Endothelial cell of umbilical vein (primary cell): ENCODE results near the gene ZNF57. TPM values are rescaled to one million over a fixed set of nuclear protein-coding genes. Genes with fewer than 3 reads are reported as not detected.

ENCODE experiments used
- BruUV-seq: library from RNA; stranded (reverse); fragments of 400-500 nt; replicated peaks from 2 replicates; lab custom pipeline; 2021; lab: Mats Ljungman, UMichigan
- CTCF ChIA-PET: fragments of 300-600, 350-600 bp; sonication (Branson Sonifier 250); formaldehyde crosslinking; loops from one replicate; lab custom pipeline; 2021; ENCODE audit warnings: antibody characterized with exemption, inconsistent platforms; lab: Charles Lee
- POLR2A ChIA-PET: fragments of 300-600, 350-600 bp; sonication (Branson Sonifier 250); formaldehyde crosslinking; loops from one replicate; lab custom pipeline; 2021; ENCODE audit warnings: antibody characterized with exemption, inconsistent platforms; lab: Charles Lee
- DNase-seq: peaks from one replicate; pipeline ENCODE4 v3.0.0-alpha.2; 2011; ENCODE audit warnings: low read depth, low spot score
- FAIRE-seq: peaks from 2 replicates; lab custom pipeline; 2011; peaks lifted over from hg19 to GRCh38; lab: Jason Lieb, UNC
- H2AFZ ChIP-seq: 2 replicates; pipeline ENCODE4 v1.6.0; 2012; ENCODE audit warnings: low read depth, low read length, control low read depth, inconsistent platforms
- H3K27ac ChIP-seq: 2 replicates; pipeline ENCODE4 v1.5.1; 2011; ENCODE audit warnings: low read depth, mild to moderate bottlenecking, control low read depth, low read length, moderate library complexity; ENCODE audit not compliant: insufficient read depth
- H3K27me3 ChIP-seq, 2 experiments: 2 replicates each; pipeline versions ENCODE4 v1.6.0 to v1.6.1; 2011; ENCODE audit warnings: low read length in 2 of 2, mixed read lengths in 1 of 2; ENCODE audit not compliant: control insufficient read depth in 2 of 2, insufficient read depth in 2 of 2
- H3K36me3 ChIP-seq, 2 experiments: 2 replicates in 1 of 2; 3 replicates in 1 of 2; pipeline ENCODE4 v1.5.1; 2011; ENCODE audit warnings: low read length in 2 of 2, mild to moderate bottlenecking in 1 of 2, moderate library complexity in 1 of 2; ENCODE audit not compliant: control insufficient read depth in 2 of 2, insufficient read depth in 2 of 2; ENCODE audit errors: extremely low read depth in 1 of 2
- H3K4me1 ChIP-seq: 3 replicates; pipeline ENCODE4 v1.5.1; 2011; ENCODE audit warnings: mild to moderate bottlenecking, low read length; ENCODE audit not compliant: control insufficient read depth, insufficient read depth; ENCODE audit errors: extremely low read depth
- H3K4me2 ChIP-seq: 2 replicates; pipeline ENCODE4 v1.6.1; 2011; ENCODE audit warnings: low read length, control low read depth, mixed read lengths; ENCODE audit not compliant: insufficient read depth
- H3K4me3 ChIP-seq, 3 experiments: fragments of 200-600 bp in 1 of 3; sonication (generic), shearing (Covaris generic) in 1 of 3; replicated peaks in 1 of 3; 2 replicates each; pipeline ENCODE4 v1.5.1; 2011 to 2016; ENCODE audit warnings: control low read depth in 3 of 3, low read length in 3 of 3, mild to moderate bottlenecking in 2 of 3, inconsistent platforms in 1 of 3, low read depth in 1 of 3, moderate library complexity in 1 of 3; ENCODE audit not compliant: insufficient read depth in 1 of 3
- H3K79me2 ChIP-seq: 2 replicates; pipeline ENCODE4 v1.6.0; 2012; ENCODE audit warnings: low read length, inconsistent platforms; ENCODE audit not compliant: control insufficient read depth, insufficient read depth
- H3K9ac ChIP-seq: replicated peaks from 2 replicates; pipeline ENCODE3; 2011; ENCODE audit warnings: low read length, control low read depth; ENCODE audit not compliant: insufficient read depth; ENCODE audit errors: extremely low read depth
- H3K9me1 ChIP-seq: replicated peaks from 3 replicates; pipeline ENCODE4 v1.6.0; 2011; ENCODE audit warnings: mild to moderate bottlenecking, low read length; ENCODE audit not compliant: control insufficient read depth, insufficient read depth; ENCODE audit errors: extremely low read depth
- H3K9me3 ChIP-seq: replicated peaks from 2 replicates; pipeline ENCODE4 v1.5.1; 2012; ENCODE audit warnings: low read length, inconsistent platforms; ENCODE audit not compliant: control insufficient read depth, insufficient read depth
- H4K20me1 ChIP-seq: replicated peaks from 2 replicates; pipeline ENCODE3; 2011; ENCODE audit warnings: mild to moderate bottlenecking, low read length; ENCODE audit not compliant: control insufficient read depth, insufficient read depth; ENCODE audit errors: extremely low read depth
- EZH2 ChIP-seq: IDR thresholded peaks from 2 replicates; pipeline ENCODE4 v1.6.1; 2012; ENCODE audit warnings: borderline replicate concordance, low read depth, mild to moderate bottlenecking, moderate library complexity, low read length, inconsistent platforms; ENCODE audit not compliant: severe bottlenecking
- FOS ChIP-seq: IDR thresholded peaks from 2 replicates; pipeline ENCODE4 v1.6.1; 2011; ENCODE audit warnings: mild to moderate bottlenecking, low read length, moderate library complexity, borderline replicate concordance; ENCODE audit not compliant: insufficient read depth
- GATA2 ChIP-seq: IDR thresholded peaks from 2 replicates; pipeline ENCODE4 v1.7.0; 2011; ENCODE audit warnings: low read depth, mild to moderate bottlenecking, moderate library complexity, mixed read lengths, low read length; ENCODE audit not compliant: insufficient read length, insufficient read depth
- JUN ChIP-seq: IDR thresholded peaks from 2 replicates; pipeline ENCODE4 v1.6.1; 2011; ENCODE audit warnings: borderline replicate concordance, low read depth; ENCODE audit not compliant: insufficient read length, insufficient read depth
- MYC ChIP-seq: IDR thresholded peaks from one replicate; pipeline ENCODE4 v1.6.1; 2011; ENCODE audit warnings: mild to moderate bottlenecking, low read depth, low read length
- POLR2A ChIP-seq: IDR thresholded peaks from 2 replicates; pipeline ENCODE4 v1.6.1; 2012; ENCODE audit warnings: low read depth, mild to moderate bottlenecking, control low read depth, low read length
- POLR2AphosphoS5 ChIP-seq: IDR thresholded peaks from 2 replicates; pipeline ENCODE4 v1.6.1; 2012; ENCODE audit warnings: low read depth, mild to moderate bottlenecking, control low read depth, low read length, moderate library complexity; ENCODE audit not compliant: insufficient read depth
- dilution Hi-C: fragments of 300-500 bp; cut with MboI; formaldehyde crosslinking; loops from one replicate; pipeline ENCODE4 v1.15.0; 2019; ENCODE audit warnings: low sequenced_read_pairs; ENCODE audit not compliant: extremely low pct_ligation_motif_present
- intact Hi-C: fragments of 100-400 bp; cut with micrococcal nuclease; formaldehyde crosslinking; loops from one replicate; pipeline ENCODE4 v1.10.0; 2022
- polyA plus RNA-seq, 4 experiments: library from polyadenylated mRNA; depleted of rRNA in 3 of 4; stranded (reverse) in 3 of 4; unstranded in 1 of 4; fragments of >200 nt; gene quantifications; 2 replicates each; pipeline versions ENCODE4 v1.2.1 to v1.2.3, GENCODE V29; 2011 to 2012; ENCODE audit warnings: missing spikeins in 1 of 4
- total RNA-seq: library from RNA; stranded (reverse); gene quantifications from 2 replicates; pipeline ENCODE4 v1.2.3, GENCODE V29; 2021
- TF ChIP-seq, protein P1 (sequence below): IDR thresholded peaks from 2 replicates; pipeline ENCODE4 v1.6.1; 2011; ENCODE audit not compliant: insufficient read depth, insufficient read length
- TF ChIP-seq, protein P2 (sequence below), 2 donors: IDR thresholded peaks; 1 replicate in 1 of 2; 2 replicates in 1 of 2; pipeline ENCODE4 v1.5.1; 2011; ENCODE audit warnings: low read length in 2 of 2, mild to moderate bottlenecking in 2 of 2, moderate library complexity in 2 of 2, control low read depth in 1 of 2, inconsistent platforms in 1 of 2, low read depth in 1 of 2; ENCODE audit not compliant: insufficient read depth in 1 of 2; ENCODE audit errors: extremely low read depth in 1 of 2

The ZNF57 gene
- total and polyA plus RNA-seq, 2 donors (not counting 3 experiments of a cell fraction or from before 2014, with no cell fraction given) = 2.0 to 3.6 TPM

DNA sequence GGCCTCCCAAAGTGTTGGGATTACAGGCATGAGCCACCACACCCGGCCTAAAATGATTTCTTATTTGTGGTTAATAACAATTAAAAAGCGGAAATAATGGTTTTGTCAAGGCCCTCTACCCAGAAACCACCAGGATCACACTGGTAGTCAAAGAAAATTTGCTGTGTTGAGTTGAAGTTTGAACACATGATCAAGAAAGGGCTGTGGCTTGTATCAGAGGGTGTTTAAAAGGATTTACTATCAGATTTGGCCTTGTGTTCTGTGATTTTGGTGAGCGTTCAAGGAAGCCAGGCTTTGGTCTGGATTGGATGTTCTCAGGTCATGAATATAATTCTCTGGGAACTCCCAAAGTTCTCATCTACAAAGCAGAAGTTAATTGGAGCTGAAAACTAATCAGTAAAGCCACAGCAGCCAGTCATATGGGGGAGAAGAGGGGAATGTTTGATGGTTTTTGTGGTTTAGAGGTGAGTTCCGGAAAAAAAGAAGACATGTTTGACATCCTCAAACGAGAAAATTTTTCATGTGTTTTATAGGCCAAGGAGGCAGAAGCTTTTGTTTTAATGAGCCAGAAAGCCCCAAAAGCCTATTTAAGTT, 44.2 kb upstream of the ZNF57 start:
- DNase-seq = no peak
- no peak overlapping the region for H3K4me2 ChIP-seq
- H3K27me3 ChIP-seq = no peaks in the 10 kb centered on the region
- ChIA-PET CTCF (no interaction called here), POLR2A (no interaction called here)
- dilution Hi-C loops = no loop called here
- no peak overlapping the region for H2AFZ ChIP-seq
- H3K4me3 ChIP-seq = no peak overlapping the region
- H3K9me1 ChIP-seq = no peaks in the 10 kb centered on the region
- no peak for TF ChIP-seq POLR2A
- TF ChIP-seq, protein P1, sequence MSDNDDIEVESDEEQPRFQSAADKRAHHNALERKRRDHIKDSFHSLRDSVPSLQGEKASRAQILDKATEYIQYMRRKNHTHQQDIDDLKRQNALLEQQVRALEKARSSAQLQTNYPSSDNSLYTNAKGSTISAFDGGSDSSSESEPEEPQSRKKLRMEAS = no peak
- TF ChIP-seq POLR2AphosphoS5 = no peak
- TF ChIP-seq, protein P2, sequence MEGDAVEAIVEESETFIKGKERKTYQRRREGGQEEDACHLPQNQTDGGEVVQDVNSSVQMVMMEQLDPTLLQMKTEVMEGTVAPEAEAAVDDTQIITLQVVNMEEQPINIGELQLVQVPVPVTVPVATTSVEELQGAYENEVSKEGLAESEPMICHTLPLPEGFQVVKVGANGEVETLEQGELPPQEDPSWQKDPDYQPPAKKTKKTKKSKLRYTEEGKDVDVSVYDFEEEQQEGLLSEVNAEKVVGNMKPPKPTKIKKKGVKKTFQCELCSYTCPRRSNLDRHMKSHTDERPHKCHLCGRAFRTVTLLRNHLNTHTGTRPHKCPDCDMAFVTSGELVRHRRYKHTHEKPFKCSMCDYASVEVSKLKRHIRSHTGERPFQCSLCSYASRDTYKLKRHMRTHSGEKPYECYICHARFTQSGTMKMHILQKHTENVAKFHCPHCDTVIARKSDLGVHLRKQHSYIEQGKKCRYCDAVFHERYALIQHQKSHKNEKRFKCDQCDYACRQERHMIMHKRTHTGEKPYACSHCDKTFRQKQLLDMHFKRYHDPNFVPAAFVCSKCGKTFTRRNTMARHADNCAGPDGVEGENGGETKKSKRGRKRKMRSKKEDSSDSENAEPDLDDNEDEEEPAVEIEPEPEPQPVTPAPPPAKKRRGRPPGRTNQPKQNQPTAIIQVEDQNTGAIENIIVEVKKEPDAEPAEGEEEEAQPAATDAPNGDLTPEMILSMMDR (IDR thresholded peaks at IDR 0.05; ENCODE audit: extremely low read depth in 1 of 2, insufficient read depth in 1 of 2, low read depth in 1 of 2, low read length in 2 of 2) = no peak
- TF ChIP-seq MYC = no peak
- TF ChIP-seq EZH2 = no peak
- no peak for TF ChIP-seq FOS
- TF ChIP-seq GATA2 = no peak
- TF ChIP-seq JUN = no peak
- BruUV-seq = no TSS peak
- no peak for FAIRE-seq
- H3K4me1 ChIP-seq = no peaks in the 10 kb centered on the region
- H3K79me2 ChIP-seq = no peaks in the 10 kb centered on the region
- no peak overlapping the region for H3K27ac ChIP-seq
- H4K20me1 ChIP-seq = no peaks in the 10 kb centered on the region
- peaks cover 23% of the 10 kb centered on the region for H3K9me3 ChIP-seq
- H3K9ac ChIP-seq = no peak overlapping the region
- H3K36me3 ChIP-seq = peaks cover 14 to 19% of the 10 kb centered on the region in 2 experiments
- intact Hi-C loops = no loop called here
